ENCODE results near the gene PARVA.

The PARVA gene

DNA sequence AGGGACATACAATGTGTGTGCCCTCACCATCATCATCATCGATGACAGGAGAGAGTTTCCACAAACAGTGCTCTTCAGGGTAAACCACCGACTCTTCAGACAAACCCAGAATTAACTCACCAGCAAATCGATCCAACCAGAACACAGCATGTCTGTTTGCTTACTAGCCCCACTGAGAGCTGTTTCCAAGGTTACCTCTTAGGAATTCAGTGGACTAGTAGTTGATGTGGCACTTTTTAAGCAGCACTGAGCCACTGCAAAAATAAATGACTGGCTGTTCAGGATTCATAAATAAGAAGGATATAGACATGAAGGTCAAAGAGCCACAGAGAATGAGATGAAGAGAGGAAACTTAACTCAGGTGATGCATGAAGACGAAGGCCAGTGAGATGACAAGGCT, 83.1 kb downstream of the PARVA start:
- DNase-seq = no peak

DNA sequence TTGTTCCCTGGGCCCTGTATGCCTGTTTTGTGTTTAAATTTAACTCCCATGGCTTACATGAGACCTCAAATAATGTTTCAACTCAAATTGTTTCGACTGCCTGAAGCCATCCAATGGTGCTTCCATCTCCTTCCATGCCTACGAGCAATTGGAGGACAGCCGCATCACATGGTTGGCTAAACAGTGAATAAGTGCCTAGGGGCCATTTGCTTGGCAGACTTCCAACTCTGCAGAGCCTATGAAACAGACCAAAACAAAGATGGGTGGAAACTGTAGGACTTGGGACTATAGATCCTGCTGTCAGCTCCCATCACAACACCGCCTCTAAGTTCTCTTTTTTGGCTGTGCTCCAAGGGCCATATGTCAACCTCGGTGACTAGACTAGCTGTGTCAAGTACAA, 84.1 kb downstream of the PARVA start:
- no peak for DNase-seq

- DNase-seq = no peak
Measured at GRCh38 chr11:12464303-12464702, 86.9 kb downstream of the PARVA start.

- DNase-seq = no peak
Measured at GRCh38 chr11:12465332-12465731, 88.0 kb downstream of the PARVA start.

- DNase-seq = no peak
Measured at GRCh38 chr11:12467610-12468009, 90.2 kb downstream of the PARVA start.

GRCh38 chr11:12469451-12469850, 92.1 kb downstream of the PARVA start:
- DNase-seq = no peak

DNA sequence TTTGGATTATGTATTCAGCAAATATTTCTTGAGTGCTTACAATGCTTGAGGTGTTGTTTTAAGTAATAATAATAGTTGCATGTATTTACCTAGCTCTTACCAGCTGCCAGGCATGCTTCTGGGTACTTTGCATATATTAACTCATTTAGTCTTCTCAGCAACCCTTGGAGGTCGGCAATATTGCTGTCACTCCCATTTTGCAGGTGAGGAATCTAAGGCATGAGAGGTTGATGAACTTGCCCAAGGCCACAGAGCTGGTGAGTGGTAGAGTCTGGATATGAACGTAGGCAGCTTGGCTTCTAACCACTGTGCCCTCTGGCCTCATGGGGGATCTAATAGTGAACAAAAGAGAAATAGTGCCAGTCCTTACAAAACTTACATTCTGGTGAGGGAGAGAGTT, 92.9 kb downstream of the PARVA start:
- no peak for DNase-seq

GRCh38 chr11:12472401-12473005, 95.1 kb downstream of the PARVA start:
- DNase-seq = no peak

DNA sequence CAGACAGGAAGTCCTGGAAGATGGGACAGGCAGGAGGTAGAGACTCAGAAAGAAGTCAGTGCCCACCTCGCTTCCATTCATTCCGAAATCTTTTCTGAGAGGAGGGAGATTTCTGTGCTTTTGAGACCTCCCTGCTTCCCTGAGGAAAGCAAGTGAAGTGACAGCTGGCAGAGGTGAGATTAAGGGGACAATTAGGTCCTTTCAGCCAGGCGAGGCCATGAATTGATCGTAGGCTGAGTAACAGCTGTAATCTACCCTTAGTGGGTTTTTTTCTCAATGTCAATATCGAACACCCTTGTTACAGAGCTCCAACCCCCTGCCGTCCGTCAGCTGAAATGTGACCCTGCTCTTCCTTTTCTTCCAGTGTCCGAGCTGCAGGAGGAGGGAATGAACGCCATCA, 96.0 kb downstream of the PARVA start:
- no peak for DNase-seq

DNA sequence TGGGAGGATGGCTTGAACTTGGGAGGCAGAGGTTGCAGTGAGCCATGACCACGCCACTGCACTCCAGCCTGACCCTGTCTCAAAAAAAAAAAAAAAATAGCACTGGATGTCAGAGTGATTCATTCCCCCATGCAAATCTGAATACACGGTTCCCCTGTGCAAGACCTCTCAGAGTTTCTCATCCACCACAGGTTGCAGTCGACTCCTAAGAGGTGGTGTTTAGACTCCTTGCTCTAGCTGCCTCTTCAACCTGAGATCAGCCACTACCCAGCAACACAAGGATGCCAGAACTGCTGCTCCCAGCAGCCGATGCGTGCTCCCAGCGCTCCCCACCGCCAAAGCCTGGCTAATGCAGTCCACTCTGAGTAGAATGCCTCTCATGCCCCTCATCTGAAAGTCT, 97.5 kb downstream of the PARVA start:
- no peak for DNase-seq

DNA sequence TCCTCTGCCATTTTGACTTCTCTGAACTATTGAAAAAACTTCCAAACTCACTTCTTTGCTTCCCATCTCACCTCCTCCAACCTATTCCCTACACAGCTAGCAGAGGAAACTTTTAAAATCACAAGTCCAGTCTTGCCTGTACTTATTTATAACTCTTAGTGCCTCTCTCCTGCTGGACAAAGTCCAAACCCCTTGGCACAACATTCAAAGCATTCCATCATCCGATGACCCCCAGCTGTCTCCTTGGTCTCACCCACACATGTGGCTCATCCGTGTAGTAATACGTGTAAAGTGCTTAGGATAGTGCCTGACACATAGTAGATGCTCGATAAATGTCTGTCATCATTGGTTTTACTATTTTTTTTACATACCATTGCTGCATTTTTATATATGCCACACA, 101.4 kb downstream of the PARVA start:
- DNase-seq = no peak

DNA sequence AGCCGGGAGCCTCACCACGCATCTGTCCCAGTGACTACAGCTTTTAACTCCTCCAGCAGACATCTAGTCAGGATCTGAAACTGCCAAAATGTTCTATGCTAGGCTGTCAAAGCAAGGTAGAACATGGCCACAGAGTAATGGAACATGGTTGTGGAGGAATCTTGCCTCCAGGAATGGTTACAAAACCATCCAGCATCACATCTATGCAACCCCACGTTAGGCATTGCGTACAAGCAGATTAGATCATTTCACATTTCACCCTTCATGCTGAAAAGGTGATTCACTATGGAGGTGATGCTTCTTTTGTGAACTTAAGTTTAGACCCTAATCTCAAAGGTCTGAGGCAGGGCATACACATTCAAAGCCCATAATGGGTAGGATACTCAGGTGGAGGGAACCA, 103.0 kb downstream of the PARVA start:
- no peak for DNase-seq

- DNase-seq = no peak
Measured at GRCh38 chr11:12482839-12483238, 105.5 kb downstream of the PARVA start.

DNA sequence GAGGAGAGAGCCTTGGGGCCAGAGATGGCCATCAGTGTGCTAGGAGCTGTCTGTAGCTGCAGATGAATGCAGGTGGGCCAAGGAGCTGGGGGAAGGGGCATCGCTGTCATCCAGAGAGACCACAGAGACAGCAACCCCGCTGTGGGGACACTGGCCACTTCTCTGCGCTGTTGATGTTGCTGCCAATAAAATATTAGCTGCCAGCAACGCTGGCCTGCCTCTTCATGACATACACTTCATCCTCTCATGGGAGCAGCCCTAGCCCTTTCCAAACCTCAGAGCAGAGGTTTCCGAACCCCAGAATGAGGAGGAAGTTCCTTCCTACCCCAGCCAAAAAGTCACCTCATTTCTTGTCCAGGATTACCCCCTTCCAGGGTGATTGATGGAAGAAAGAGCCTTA, 106.2 kb downstream of the PARVA start:
- DNase-seq = no peak

- DNase-seq = no peak
Measured at GRCh38 chr11:12485328-12485727, 108.0 kb downstream of the PARVA start.

DNA sequence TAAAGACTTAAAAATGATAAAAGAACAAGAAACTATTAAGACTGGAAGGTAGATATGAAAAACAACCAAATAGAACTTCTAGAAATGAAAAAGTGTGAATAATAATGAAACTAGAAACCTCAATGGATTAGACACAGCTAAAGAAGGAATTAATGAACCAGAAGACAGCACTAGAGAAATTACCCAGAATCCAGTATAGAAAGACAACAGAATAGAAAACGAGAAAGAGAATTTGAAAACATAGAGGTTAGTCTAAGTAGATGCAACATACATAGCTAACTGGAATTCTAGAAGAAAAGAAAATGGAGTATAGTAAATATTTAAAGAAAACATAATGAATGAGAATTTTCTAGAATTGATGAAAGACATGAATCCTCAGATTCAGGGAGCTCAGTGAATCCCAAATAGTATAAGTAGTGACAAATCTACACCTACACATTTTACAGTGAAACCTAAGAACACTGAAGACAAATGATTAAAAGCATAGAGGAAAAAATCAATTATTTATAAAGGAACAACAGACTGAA, 111.9 kb downstream of the PARVA start:
- DNase-seq = no peak

DNA sequence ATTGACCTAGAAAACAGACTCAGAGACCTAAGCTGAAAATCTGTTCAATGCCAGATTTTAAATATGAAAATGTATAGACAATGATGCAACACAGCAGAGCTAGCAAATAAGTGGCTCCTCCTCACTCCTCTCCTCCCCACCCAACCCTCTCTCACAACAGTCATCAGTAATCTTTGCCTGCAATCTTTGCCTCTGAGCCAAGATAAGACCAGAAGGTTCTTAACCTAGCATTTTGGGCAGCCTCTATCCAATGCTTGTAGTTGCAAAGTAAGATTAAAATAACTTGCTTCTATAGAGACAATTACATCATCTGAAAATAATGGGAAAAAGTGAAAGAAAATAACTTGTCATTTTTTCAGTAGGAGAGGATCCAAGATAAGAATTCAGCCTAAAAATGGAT, 117.3 kb downstream of the PARVA start:
- DNase-seq = no peak

DNA sequence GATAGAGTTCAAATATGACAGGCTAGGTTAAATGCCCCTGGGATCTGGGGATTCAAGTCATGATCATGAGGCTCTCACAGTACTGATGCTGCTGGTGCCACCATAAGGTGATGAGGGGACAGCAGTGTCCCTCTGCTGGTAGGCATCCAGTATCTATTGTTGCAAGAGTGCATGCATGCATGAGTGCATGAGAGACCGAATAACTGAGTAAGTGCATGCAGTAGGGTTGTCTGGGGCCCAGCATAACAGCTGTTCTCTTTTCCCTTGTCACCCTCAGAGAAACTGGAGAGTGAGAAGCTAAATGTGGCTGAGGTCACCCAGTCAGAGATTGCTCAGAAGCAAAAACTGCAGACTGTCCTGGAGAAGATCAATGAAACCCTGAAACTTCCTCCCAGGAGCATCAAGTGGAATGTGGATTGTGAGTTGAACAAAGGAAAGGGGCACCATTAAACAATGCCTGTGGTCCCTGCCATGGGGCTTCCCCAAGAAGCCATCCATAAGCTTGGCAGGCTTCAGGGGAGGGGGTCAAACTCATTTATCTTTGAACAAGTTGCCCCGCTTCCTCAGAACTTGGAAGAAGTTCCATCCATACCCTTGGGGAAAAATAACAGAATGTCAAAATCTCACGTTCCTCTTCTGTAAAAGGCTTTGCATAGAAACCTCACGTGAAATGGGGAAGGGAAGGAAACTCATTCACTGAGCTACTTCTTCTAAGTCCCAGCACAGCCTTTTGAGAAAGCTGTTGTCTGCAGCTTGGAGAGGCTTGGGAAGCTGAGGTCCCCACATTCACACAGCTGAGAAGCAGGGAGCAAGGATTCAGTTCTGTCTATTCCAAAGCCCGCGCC, 119.0 kb downstream of the PARVA start:
- peak in 1 of 3 donors; percentile 10 for DNase-seq

DNA sequence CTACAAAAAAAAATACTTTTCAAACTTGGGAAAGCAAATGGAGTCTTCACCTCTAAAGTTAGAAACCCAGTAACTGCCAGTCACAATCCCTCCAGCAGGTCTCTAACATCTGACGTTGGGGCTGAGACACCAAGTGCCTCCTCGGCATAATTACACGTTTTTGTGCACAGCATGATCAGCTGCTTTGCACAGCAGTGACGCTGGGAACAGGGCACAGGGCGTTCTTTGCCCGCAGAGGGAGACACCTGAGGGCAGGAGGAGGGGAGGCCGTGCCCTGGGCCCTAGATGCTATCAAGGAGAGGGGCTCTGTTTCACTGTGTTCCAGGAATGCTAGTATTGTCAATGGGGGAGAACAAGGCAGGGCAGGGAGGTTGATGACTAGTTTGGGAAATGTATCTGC, 120.1 kb downstream of the PARVA start:
- no peak for DNase-seq

GRCh38 chr11:12499071-12499470, 121.7 kb downstream of the PARVA start:
- no peak for DNase-seq

DNA sequence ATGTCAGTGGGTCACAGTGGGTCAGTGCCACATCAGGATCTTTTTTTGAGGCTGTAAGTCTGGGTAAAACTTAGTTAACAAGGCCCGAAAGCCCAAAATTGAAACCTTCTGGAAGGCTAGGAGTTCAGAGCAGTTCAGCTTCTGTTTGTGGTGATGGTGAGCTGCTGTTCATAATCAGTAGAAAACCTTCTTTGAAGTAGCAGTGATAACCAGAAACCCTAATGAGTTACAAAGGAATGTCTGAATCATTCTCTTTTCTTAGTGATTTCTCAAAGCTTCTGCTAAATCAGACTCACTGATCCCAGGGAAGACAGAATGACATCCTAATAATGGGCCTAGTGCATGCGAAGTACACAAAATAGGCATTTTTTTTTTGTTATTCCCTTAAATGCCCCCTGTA, 124.7 kb downstream of the PARVA start:
- no peak for DNase-seq

DNA sequence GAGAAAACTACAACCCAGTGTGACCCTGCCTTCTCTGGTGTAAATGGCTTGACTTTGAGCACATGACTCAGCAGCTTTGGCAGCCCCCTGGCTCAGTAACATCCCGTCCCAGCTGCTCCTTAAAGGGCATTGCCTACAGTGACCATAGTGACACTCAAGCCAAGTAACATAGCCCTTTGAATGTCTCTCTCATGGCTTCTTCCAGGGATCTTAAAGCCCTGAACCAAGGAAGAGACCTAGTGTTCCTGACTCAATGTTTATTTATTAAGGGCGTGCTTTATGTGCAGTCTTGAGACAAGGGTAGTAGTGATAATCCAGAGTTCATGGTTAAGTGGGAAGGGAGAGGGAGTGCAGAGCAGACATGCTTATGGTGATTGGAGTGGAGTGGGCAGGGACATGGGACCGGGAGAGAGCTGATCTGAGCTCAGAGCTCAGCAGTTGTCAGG, 125.7 kb downstream of the PARVA start:
- no peak for DNase-seq

DNA sequence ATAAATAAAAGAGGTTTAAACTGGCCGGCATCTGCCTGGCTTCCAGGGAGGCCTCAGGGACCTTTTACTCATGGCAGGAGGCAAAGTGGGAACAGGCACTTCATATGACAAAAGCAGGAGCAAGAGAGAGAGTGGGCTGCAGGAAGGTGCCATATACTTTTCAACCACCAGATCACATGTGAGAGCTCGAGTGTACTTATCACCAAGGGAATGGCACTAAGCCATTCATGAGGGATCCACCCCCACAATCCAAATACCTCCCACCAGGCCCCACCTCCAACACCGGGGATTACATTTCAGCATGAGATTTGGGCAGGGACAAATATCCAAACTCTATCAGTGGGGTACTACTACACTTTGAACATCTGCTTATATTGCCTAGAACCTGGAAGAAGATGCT, 126.5 kb downstream of the PARVA start:
- no peak for DNase-seq

DNA sequence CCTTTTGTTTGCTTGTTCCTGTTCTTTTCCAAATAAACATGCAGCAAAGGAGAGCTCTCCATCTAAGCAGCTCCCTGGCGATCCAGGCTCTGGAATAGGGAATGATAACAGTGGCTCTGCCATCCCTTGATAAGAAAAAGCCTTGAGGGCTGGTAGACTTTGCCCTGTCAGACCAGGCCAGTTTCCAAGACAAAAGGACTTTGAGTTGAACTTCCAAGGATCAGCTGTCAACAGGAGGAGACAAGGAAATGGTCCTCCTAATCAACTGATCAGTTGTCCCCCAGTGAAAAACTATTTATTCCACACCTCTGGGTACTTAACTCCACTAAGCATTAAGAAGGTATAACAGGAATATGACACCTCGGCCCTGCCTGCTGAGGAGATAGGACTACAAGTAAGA, 127.8 kb downstream of the PARVA start:
- no peak for DNase-seq

All from suppressor macrophage treated with lipopolysaccharide for 1 hour (primary cell).